Measurements from ENCODE around the gene ADGRA3.

Gene ADGRA3, protein sequence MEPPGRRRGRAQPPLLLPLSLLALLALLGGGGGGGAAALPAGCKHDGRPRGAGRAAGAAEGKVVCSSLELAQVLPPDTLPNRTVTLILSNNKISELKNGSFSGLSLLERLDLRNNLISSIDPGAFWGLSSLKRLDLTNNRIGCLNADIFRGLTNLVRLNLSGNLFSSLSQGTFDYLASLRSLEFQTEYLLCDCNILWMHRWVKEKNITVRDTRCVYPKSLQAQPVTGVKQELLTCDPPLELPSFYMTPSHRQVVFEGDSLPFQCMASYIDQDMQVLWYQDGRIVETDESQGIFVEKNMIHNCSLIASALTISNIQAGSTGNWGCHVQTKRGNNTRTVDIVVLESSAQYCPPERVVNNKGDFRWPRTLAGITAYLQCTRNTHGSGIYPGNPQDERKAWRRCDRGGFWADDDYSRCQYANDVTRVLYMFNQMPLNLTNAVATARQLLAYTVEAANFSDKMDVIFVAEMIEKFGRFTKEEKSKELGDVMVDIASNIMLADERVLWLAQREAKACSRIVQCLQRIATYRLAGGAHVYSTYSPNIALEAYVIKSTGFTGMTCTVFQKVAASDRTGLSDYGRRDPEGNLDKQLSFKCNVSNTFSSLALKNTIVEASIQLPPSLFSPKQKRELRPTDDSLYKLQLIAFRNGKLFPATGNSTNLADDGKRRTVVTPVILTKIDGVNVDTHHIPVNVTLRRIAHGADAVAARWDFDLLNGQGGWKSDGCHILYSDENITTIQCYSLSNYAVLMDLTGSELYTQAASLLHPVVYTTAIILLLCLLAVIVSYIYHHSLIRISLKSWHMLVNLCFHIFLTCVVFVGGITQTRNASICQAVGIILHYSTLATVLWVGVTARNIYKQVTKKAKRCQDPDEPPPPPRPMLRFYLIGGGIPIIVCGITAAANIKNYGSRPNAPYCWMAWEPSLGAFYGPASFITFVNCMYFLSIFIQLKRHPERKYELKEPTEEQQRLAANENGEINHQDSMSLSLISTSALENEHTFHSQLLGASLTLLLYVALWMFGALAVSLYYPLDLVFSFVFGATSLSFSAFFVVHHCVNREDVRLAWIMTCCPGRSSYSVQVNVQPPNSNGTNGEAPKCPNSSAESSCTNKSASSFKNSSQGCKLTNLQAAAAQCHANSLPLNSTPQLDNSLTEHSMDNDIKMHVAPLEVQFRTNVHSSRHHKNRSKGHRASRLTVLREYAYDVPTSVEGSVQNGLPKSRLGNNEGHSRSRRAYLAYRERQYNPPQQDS (N-terminal part only)

GRCh38 chr4:22515888-22516541, at the start of gene ADGRA3:
ADGRA3 (minus strand) TSS chr4:22516066; CDS start chr4:22515784, 282 bp downstream.
- peak; percentile 89 for DNase-seq (ENCODE audit: low spot score)

DNA sequence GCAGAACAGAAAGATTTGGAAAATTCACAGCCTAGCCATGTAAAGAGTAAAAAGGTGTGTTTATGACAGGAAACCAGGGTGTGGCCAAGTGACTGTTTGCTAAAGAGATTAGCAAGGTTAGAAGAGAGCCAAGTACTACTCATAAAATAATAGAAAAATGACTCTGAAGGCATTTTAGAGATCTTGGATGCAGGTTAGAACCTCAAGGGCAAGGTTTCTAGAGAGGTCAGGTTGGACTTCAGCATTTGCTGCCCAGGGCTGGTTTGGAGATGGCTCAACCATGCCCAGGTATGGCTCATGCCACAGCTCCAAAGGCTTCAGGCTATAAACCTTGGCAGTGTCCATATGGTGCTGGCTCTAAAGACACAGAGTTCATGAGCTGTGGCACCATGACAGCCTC, 40.6 kb upstream of the ADGRA3 start:
- DNase-seq (ENCODE audit: low spot score): no peak

DNA sequence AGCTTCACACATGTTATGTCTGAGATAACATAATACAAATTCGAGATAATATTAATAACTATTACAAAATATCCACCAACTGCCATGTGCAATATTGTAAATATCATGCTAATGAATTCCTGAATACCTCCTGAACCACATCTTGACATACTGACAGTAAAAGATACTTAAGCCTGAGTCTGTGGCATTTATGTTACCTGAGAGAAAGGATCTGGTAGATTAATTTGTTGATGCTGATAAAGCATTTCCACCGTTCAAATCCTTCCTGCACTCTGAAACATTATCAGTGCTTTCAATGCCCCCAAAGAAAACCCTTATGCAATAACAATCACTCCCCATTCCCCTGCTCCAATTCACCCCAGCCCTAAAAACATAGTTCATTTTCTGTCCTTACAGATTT, 38.8 kb upstream of the ADGRA3 start:
- DNase-seq (ENCODE audit: low spot score): no peak

GRCh38 chr4:22553560-22553959, 37.7 kb upstream of the ADGRA3 start:
- DNase-seq (ENCODE audit: low spot score): no peak

- DNase-seq (ENCODE audit: low spot score): no peak
These were observed 36.9 kb upstream of the ADGRA3 start for GRCh38 chr4:22552812-22553211.

DNA sequence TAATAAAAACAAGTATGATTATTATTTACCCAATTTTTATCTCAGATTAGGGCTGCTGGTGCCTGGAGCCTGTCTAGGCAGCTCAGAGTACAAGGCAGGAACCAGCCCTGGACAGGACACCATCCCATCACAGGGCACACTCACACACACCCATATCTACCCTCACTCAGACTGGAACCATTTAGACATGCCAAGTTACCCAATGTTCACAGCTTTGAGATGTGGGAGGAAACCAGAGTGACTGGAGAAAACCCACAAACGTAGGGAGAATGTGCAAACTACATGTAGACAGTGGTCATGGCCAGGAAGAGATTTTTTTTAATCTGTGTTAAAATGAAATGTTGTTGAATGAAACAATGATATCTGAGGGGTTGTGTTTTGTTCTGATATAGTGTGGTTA, 35.7 kb upstream of the ADGRA3 start:
- no peak for DNase-seq (ENCODE audit: low spot score)

DNA sequence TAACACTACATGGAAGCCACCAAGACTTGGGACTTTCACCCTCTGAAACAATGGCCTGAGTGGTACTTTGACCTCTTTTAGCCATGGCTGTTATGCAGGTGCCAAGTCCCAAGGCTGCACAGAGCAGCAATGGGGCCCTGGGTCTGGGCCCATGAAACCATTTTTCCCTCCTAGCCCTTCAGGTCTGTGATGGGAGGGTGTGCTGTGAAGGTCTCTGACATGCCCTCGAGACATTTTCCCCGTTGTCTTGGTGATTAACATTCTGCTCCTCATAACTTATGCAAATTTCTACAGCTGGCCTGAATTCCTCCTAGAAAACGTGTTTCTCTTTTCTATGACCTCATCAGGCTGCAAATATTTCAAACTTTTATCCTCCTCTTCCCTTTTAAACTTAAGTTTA, 30.4 kb upstream of the ADGRA3 start:
- DNase-seq (ENCODE audit: low spot score): no peak

DNA sequence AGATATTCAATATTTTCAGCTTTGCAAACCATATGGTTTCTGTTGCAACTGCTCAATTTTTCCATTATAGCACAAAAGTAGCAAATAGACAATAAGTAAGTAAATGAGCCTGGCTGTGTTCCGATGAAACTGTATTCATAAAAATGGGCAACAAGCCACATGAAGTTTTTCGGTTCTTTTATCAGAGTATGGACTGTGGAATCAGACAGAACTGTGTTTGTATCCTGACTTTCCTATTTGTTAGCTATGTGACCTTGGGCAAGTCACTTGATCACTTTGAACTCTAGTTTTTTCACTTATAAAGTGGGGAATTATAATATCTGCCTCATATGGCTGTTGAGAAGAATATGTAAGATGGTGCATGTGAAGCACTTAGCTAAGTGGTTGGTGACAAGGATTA, 23.4 kb upstream of the ADGRA3 start:
- no peak for DNase-seq (ENCODE audit: low spot score)

GRCh38 chr4:22537864-22538263, 22.0 kb upstream of the ADGRA3 start:
- no peak for DNase-seq (ENCODE audit: low spot score)

DNA sequence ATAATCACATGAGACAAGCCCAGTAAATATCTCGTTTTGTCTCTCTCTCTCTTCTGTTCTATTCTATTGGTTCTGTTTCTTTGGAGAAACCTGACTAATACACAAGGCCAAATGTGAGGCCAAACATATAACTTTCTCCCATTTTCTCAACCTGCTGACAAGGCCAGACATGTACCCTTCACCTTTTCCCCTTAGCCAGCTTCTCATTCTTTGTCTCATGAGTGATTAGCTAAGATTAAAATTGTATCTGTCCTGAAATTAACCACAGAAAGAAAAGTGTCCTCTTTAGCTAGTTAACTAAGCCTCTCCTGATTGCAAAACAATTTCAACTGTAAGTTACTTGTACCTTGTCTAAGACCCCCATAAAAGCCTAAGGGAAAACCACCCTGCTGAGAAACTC, 18.5 kb upstream of the ADGRA3 start:
- DNase-seq (ENCODE audit: low spot score): no peak

- no peak for DNase-seq (ENCODE audit: low spot score)
These were observed 17.0 kb upstream of the ADGRA3 start for GRCh38 chr4:22532896-22533295.

DNA sequence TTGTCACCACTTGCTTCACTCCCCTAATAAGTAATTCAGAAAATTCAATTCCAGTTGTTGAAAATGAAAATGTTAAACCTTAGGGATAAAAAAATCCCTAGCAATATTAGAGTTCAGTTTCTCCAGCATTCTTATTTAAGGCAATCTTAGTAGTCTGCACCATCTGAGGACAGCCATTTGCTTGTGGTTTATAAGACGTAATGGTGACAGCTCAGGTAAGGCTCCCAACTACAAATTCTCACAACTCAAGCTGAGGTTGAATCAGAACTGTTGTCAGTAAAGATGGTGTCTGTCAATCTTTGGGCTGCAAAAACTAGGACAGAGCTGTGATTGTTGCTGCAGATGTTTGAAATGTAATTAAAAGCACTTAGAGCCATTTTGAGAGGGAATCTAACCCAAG, 16.3 kb upstream of the ADGRA3 start:
- DNase-seq (ENCODE audit: low spot score): no peak

DNA sequence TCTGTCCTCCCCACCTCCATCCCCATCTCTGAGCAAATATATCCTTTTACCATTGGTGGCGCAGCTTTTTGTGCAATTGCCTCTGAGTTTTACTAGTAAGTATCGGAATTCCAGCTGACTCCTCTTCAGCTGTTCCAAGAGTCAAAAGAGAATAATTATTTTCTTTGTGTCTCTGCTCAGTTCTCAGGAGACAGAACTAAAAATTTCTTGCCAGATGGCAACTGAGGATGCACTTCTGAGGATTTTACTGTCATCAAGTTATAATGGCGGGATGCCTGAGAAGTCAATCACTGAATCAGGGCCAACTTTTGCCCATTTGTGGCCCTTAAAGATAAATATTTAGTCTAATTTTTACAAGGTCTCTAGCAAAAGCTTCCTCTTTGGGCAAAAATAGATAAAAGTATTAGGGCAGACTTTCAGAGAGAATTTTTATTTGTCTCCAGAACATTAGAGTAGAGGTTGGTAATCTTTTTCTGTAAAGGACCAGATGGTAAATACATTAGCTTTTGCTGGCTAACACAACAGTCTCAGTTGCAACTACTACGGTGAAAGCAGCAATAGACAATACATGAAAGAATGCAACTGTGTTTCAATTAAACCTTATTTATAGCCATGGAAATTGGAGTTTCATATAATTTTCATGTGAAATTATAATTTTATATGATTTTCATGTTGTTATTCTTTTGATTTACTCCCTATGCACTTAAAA, 15.6 kb upstream of the ADGRA3 start:
- DNase-seq (ENCODE audit: low spot score): no peak

GRCh38 chr4:22524895-22525294, 9.0 kb upstream of the ADGRA3 start:
- DNase-seq (ENCODE audit: low spot score): no peak

DNA sequence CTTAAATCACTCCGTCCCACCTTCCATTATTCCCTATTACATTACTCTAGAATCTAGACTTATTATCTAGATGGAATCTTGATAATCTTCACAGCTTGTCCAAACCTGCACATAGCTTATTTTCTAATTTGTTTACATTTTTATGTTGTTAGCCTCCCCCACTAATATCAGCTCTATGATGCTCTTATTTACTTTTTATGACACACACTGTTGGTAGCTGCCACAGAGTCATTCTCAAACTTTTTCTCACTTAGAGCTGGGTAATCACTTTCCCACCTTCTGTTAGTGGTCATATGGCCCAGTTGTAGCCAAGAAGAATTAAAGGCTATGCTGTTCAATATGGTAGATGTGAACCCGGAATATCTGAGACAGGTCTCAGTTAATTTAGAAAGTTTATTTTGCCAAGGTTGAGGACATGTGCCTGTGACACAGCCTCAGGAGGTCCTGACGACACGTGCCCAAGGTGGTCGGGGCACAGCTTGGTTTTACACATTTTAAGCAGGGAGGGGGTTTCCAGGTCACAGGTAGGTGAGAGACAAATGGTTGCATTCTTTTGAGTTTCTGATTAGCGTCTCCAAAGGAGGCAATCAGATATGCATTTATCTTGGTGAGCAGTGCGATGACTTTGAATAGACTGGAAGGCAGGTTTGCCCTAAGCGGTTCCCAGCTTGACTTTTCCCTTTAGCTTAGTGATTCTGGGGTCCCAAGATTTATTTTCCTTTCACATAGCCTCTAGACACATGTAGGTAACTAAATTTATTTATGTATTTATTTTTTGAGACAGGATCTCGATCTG, 7.0 kb upstream of the ADGRA3 start:
- no peak for DNase-seq (ENCODE audit: low spot score)

- no peak for DNase-seq (ENCODE audit: low spot score)
These were observed 6.3 kb upstream of the ADGRA3 start for GRCh38 chr4:22522206-22522605.

DNA sequence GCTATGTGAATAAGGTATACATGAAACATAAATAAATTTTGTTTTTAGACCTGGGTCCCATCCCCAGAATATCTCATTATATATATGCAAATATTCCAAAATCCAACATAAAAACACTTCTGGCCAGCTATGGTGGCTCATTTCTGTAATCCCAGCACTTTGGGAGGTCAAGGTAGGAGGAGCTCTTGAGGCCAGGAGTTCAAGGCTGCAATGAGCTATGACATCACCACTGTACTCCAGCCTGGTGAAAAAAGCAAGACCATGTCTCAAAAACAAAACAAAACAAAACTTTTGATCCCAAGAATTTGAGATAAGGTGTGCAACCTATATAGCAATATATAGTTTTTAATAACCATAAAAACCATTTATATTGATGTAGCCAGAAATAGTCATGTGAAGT, 5.4 kb upstream of the ADGRA3 start:
- DNase-seq (ENCODE audit: low spot score): no peak

DNA sequence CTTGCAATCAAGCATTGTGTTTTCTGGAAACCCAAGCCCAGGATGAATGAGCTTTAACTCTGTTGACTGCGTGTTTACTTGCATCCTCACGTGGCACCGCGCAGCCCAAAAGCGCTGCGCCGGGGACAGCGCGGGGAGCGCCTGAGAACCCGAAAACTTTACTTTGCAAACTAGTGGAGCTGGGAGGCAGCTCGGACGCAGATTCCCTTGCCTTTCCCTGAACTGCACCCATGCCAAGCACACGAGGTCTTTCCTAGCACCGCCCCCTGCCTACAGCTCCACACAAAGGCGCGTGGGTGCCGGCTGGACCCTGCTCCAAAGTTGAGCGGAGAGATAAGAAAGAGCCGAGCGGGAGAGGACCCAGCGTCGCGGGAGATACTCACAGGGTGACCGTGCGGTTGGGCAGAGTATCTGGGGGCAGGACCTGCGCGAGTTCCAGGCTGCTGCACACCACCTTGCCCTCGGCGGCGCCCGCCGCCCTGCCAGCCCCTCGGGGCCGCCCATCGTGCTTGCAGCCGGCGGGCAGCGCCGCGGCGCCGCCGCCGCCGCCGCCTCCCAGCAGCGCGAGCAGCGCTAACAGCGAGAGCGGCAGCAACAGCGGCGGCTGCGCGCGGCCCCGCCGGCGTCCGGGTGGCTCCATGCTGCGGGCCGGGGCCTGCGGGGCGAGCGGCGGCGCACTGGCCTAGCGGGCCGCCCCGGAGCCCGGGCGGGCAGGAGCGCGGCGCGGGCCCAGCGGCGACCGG, 550 bp downstream of the ADGRA3 start:
- peak; percentile 83 for DNase-seq (ENCODE audit: low spot score)

GRCh38 chr4:22514481-22514880, 1.4 kb downstream of the ADGRA3 start:
- DNase-seq (ENCODE audit: low spot score): no peak

DNA sequence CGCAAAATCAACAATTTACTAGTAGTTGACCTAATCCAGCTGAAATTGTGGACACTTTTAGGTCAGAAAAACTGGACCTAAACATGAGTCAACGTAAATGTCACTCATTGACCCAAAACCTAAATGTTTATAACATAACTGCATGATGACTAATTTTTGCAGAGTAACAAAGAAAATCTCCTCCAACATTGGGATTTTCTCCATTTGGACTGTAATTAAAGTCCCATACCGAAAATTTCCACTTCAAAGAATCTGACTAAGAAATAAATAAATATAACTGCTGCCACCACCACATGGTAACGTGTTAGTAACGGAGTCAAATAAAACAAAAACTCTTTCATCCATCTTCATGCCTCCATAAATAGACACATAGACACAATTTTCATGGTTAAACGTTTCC, 1.9 kb downstream of the ADGRA3 start:
- DNase-seq (ENCODE audit: low spot score): no peak

Measured in ecto neural progenitor cell (in vitro differentiated cells).